Erythroblast (primary cell): ENCODE data around the gene CTCFL.
"Not testable (repeated sequence)": the region's sequence is repeated elsewhere in the genome, so short reads cannot be mapped to it uniquely, and the experiment has no call there.

Experiments
- DNase-seq, 2 experiments: peaks; one replicate each; lab custom pipeline; 2025; lab: John Stamatoyannopoulos, UW
- GATA1 ChIP-seq: IDR thresholded peaks from 2 replicates; pipeline ENCODE4 v1.6.1; 2011; ENCODE audit warnings: low read depth, mild to moderate bottlenecking, control low read depth, low read length, moderate library complexity
- POLR2A ChIP-seq: IDR thresholded peaks from 2 replicates; pipeline ENCODE4 v1.6.1; 2011; ENCODE audit warnings: mild to moderate bottlenecking, low read length

CTCFL gene

GRCh38 chr20:57501461-57502335 is 23.2 kb downstream of the CTCFL start:
- TF ChIP-seq POLR2A (no peak), GATA1 (no peak)
- peak; percentile 6 to 11 for DNase-seq

DNA sequence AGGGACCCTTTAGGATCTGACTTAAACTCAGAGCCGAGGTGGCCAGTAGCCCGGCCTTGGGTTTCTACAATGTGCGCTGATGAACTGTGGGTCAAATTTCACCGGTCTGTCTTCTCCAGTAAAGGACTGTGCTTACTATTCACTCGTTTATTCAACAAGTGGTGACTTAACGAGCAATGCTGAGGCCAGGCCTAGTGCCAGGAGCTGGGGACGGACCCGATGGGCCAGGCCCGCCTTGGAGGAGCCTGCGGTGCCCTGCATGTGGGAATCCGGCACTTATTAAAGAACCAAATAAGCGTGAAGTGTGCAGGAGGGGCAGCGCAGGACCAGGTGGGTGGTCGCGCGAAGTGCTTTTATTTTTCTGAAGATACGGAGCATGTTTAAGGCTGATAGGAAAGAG is 24.0 kb downstream of the CTCFL start:
- no peak for TF ChIP-seq GATA1

GRCh38 chr20:57500235-57500634 is 24.7 kb downstream of the CTCFL start:
- TF ChIP-seq POLR2A = no peak
- no peak for TF ChIP-seq GATA1
- DNase-seq = no peak

More for the DNA sequence above, 24.0 kb downstream of the CTCFL start:
- no peak for DNase-seq

DNA sequence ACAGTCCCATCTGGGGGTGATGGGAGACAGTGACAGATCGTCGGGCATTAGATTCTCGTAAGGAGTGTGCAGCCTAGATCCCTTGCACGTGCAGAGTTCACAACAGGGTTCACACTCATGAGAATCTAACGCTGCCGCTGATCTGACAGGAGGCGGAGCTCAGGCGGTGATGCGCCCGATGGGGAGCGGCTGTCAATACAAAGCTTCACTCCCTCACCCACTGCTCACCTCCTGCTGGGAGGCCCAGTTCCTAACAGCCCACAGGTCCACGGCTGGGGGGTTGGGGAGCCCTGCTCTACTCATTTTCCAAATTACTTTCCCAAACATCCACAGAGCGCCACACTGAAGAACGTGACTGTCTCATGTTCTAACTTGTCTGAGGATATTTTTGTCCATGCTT is 25.3 kb downstream of the CTCFL start:
- DNase-seq = no peak
- TF ChIP-seq GATA1 (no peak), POLR2A (no peak)

DNA sequence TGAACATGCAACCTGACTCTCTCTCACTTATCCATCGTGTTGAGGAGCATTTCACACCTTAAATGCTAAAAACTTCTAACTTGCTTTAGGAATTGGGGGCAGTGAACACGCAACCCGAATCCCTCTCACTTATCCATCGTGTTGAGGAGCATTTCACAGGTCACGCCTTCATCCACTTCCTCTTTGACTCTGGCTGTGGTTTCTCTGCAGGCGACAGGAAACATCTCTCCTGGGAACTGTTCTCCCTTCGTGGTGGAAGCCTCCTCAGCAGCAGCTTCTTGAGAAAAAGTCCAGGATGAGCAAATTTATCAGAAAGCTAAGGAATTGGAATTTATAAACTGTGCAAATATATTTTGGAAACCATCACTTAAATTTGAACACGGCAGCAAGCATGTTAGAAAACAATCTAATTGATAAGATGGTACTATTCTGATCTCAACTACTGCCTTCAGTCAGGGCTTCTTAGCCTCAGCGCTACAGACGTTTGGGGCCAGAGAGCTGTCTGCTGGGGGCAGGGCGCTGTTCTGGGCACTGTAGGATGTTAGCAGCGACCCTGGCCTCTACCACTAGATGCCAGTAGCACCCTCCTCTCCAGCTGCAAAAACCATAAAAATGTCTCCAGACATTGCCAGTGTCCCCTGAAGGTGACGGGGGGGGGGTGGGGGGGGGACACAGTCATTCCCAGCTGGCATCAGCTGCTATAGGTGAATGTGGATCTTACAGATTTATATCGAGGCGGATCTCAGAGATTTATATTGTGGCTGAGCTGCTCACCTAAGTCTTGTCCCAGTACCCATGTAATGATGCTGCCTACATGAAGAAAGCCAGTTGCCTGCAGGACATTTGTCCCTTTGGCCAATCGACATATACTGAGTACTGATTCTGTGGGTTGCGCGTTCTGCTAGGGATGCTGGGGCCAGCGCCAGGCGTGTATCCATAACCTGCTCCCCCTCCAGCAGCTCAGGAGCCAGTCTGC is 26.2 kb downstream of the CTCFL start:
- TF ChIP-seq GATA1 (no peak), POLR2A (no peak)
- DNase-seq = peak; percentile 46

DNA sequence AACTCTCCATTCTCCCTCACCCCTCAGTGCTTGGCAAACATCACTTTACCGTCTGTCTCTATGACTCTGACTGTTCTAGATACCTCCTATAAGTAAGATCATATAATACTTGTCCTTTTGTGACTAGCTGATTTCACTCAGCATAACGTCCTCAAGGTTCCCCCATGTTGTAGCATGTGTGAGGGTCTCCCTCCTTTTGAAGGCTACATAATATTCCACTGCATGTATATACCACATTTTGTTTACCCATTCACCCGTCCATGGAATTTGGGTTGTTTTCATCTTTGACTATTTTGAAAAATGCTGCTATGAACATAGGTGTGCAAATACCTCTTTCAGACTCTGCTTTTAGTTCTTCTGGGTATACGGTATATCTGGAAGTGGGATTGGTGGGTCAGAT is 28.3 kb downstream of the CTCFL start:
- no peak for DNase-seq

GRCh38 chr20:57495978-57496377 is 29.0 kb downstream of the CTCFL start:
- DNase-seq = no peak
- TF ChIP-seq POLR2A (no peak), GATA1 (no peak)

More for the DNA sequence above, 28.3 kb downstream of the CTCFL start:
- TF ChIP-seq GATA1 (no peak), POLR2A (no peak)

DNA sequence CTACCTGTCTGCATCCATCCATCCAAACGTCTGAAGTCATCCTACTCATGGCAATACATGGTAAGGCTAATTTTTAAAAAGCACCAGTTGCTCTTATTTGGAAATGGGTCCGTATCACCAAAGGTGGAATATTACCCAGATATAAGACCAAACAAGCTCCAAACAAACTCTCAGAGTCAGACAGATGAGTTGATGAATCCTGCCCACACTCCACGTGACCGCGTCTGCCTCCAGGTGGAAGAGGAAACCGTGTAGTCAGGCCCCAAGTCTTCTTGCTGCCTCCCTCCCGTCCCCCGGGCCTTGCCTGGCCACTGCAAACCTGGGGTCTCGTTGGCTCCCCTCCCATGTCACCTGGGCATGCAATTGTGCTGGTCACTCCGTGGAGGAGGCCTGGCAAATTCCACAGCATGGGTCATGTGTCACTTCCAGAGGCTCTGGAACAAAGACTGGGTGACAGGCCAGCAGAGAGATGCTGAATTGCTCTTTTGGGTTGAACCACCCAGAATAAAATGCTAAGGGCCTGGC is 31.8 kb downstream of the CTCFL start:
- TF ChIP-seq GATA1 (no peak), POLR2A (no peak)
- DNase-seq = no peak

DNA sequence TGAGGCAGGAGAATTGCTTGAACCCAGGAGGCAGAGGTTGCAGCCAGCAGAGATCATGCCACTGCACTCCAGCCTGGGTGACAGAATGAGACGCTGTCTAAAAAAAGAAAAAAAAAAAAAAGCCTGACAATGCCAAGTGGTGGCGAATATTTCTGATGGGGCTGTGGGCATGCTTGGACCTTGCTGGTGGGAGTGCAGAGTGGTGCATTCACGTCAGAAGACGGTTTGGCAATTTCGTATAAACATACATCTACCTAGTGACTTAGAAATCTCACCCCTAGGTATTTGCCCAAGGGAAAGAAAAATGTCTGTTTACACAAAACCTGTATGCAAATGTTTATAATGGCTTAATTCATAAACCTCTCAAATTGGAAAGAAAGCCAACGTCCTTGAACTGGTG is 33.6 kb downstream of the CTCFL start:
- TF ChIP-seq GATA1 (no peak), POLR2A (no peak)

GRCh38 chr20:57488277-57488676 is 36.7 kb downstream of the CTCFL start:
- not testable (repeated sequence) for DNase-seq

More for the DNA sequence above, 33.6 kb downstream of the CTCFL start:
- no peak for DNase-seq

DNA sequence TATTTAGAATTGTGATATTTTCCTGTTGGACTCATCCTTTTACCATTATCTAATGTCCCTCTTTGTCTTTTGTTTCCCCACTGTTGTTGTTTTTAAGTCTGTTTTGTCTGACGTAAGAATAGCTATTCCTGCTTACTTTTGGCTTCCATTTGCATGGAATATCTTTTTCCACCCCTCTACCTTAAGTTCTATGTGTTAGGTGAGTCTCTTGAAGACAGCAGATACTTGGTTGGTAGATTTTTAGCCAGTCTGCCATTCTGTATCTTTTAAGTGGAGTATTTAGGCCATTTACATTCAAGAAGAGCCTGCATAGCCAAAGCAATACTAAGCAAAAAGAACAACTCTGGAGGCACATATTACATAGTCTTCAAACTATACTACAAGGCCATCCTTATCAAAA is 39.2 kb downstream of the CTCFL start:
- DNase-seq = no peak
- TF ChIP-seq GATA1 (no peak), POLR2A (no peak)

DNA sequence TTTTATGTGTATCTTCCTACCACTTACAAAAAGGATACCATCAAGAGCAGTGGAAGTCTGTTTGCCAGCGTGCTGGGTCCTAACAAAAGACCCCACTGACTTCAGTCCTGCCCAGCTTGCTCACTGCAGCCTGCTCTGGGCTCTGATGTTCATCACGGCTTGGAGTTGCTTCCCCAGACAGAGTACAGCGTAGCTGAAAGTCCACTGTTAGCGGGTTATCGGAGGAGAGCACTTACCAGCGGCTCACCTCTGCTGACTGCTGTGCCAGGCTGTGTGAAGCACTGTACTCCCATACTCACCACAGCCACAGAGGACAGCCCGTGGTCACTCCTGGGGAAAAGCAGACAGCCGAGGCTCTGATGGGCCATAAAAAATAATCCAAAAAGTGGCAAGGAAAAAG is 40.2 kb downstream of the CTCFL start:
- DNase-seq = no peak
- TF ChIP-seq GATA1 (no peak), POLR2A (no peak)

DNA sequence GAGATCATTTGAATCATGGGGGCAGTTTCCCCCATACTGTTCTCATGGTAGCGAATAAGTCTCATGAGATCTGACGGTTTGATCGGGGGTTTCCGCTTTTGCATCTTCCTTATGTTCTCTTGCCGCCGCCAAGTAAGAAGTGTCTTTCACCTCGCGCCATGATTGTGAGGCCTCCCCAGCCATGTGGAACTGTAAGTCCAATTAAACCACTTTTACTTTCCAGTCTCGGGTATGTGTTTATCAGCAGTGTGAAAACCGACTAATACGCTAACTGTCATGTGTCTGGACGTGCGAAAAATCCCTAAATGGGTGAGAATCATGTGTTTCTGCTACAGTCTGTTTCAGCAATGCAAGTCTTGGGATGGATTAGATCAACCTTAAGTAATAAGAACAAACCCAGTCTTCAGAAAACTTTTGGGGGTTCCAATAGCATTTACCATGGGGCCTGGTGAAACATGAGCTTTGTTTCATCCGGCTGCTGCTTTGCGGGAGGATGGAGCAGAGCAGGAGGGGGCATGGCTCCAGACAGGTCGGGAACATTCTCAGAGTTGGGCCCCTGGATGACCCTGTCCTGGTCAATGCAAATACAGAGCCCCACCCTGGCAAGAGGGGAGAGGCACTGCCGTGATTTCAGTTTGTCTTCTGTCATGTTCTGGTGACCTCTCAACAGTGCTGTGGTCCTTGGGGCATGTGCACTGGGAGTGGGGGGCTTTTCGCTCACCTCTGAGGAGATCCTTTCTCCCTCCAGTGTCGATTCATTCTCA is 41.5 kb downstream of the CTCFL start:
- no peak for DNase-seq
- TF ChIP-seq GATA1 = no peak
- no peak for TF ChIP-seq POLR2A

- no peak for DNase-seq
- no peak for TF ChIP-seq POLR2A
- TF ChIP-seq GATA1 = no peak
Observed at GRCh38 chr20:57482796-57483195, 42.1 kb downstream of the CTCFL start.

DNA sequence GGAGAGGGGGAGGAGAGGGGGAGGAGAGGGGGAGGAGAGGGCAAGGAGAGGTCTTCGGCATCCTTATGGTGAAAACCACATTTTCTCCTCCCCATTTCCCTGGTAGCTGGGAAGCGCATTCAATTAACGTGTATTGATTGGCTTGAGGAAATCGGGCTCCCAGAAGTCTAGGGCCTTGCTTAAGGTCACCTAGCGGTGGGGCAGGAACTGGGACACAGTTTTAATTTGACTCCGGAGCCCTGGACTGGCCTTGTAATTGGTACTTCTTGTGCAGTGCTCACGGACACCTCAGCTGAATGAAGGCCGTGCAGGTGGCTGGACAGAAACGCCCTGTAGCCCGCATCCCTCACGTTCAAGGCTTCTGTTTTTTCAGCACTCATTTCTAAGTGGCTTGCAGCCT is 42.8 kb downstream of the CTCFL start:
- DNase-seq = no peak
- TF ChIP-seq POLR2A (no peak), GATA1 (no peak)
